Bronchial epithelial cell (primary cell): ENCODE results near the gene TFF2. TPM values are rescaled to one million over a fixed set of nuclear protein-coding genes. Genes with fewer than 3 reads are reported as not detected.

Source experiments
- DNase-seq: peaks from one replicate; pipeline ENCODE4 v3.0.0-alpha.2; 2010; ENCODE audit warnings: low read depth
- FAIRE-seq: peaks from 2 replicates; lab custom pipeline; 2011; peaks lifted over from hg19 to GRCh38; lab: Jason Lieb, UNC
- H3K27me3 ChIP-seq: 2 replicates; pipeline ENCODE4 v1.5.1; 2011; ENCODE audit warnings: low read length; ENCODE audit not compliant: control insufficient read depth, insufficient read depth
- H3K36me3 ChIP-seq: 2 replicates; pipeline ENCODE4 v1.5.1; 2011; ENCODE audit warnings: low read length; ENCODE audit not compliant: control insufficient read depth, insufficient read depth
- H3K4me3 ChIP-seq: 2 replicates; pipeline ENCODE4 v1.5.1; 2011; ENCODE audit warnings: mild to moderate bottlenecking, low read depth, low read length, control low read depth
- CTCF ChIP-seq: IDR thresholded peaks from 2 replicates; pipeline ENCODE4 v1.5.1; 2011; ENCODE audit warnings: mild to moderate bottlenecking, moderate library complexity, low read length, control low read depth, inconsistent platforms; ENCODE audit not compliant: insufficient read depth, severe bottlenecking
- total RNA-seq: library from RNA; depleted of rRNA; stranded (reverse); fragments of >200 nt; gene quantifications from 2 replicates; pipeline ENCODE4 v1.2.1, GENCODE V29; 2014

Gene TFF2
- total RNA-seq, 1 donor from 2014 or later = not detected

GRCh38 chr21:42363312-42363711 lies 12.5 kb upstream of the TFF2 start:
- peak; percentile 40 for FAIRE-seq
- DNase-seq = peak; percentile 8
- Histone ChIP-seq H3K4me3 (no peak overlapping the region), H3K36me3 (no peaks in the 10 kb centered on the region), H3K27me3 (no peaks in the 10 kb centered on the region)
- TF ChIP-seq CTCF = no peak

DNA sequence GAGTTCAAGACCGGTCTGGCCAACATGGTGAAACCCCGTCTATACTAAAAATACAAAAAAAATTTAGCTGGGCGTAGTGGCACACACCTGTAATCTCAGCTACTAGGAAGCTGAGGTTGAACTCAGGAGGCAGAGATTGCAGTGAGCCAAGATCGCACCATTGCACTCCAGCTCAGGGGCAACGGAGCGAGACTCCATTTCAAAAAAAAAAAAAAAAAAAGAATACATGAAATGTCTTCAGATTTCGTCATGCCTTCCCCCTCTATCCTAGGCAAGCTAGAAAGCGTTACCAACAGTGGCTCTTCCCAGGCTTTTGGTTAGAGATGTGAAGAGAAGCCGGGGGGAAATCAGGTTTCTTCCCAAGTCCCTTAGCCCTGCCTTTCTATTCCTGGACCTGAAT lies 11.9 kb upstream of the TFF2 start:
- no peak for FAIRE-seq

GRCh38 chr21:42362198-42362597 lies 11.4 kb upstream of the TFF2 start:
- no peak for DNase-seq
- no peaks in the 10 kb centered on the region for H3K36me3 ChIP-seq
- no peaks in the 10 kb centered on the region for H3K27me3 ChIP-seq
- H3K4me3 ChIP-seq = no peak overlapping the region
- FAIRE-seq = no peak
- TF ChIP-seq CTCF = no peak

More for the DNA sequence above, 11.9 kb upstream of the TFF2 start:
- Histone ChIP-seq H3K4me3 (no peak overlapping the region), H3K36me3 (no peaks in the 10 kb centered on the region), H3K27me3 (no peaks in the 10 kb centered on the region)
- no peak for TF ChIP-seq CTCF
- DNase-seq = no peak

DNA sequence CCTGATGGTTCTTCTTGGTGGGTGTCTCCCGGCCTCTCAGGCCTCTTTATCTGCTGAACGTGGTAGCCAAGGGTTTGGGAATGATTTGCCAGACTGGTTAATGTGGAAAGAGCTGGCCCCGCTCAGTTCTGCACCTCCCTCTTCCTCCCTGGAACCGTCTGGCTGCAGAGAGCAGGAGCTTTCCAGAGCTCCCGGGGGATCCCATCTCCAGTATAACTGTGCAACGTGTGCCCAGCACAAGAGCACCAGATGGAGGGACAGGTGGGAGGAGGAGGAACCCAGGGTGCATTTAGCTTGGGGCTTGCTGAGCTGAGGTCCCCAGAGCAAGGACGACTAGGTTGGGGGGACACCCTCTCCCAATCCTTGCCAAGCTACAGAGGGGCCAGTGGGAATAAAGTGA lies 10.5 kb upstream of the TFF2 start:
- Histone ChIP-seq H3K4me3 (no peak overlapping the region), H3K36me3 (no peaks in the 10 kb centered on the region), H3K27me3 (no peaks in the 10 kb centered on the region)
- FAIRE-seq (no peak), DNase-seq (no peak)
- TF ChIP-seq CTCF = no peak

DNA sequence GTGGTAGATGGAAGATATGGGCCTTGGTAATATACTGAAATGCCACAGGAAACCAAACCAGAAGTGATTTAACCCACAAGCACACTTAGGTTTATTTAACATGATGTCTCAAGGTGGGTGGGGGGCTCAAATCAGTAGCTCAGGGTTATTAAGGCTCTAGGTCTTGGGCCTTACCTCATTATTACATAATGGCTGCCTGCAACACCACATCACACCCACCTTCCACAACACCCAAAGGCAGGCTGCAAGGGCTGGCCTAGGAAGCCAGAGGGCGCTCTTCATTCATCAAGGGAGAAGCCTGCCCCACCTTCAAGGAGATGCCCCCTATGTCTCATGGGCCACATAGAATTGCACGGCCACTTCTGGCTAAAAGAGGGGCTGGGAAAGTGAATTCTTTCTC lies 9.5 kb upstream of the TFF2 start:
- no peak for TF ChIP-seq CTCF
- H3K36me3 ChIP-seq = no peaks in the 10 kb centered on the region
- no peak for FAIRE-seq
- DNase-seq = no peak
- no peaks in the 10 kb centered on the region for H3K27me3 ChIP-seq
- no peak overlapping the region for H3K4me3 ChIP-seq

DNA sequence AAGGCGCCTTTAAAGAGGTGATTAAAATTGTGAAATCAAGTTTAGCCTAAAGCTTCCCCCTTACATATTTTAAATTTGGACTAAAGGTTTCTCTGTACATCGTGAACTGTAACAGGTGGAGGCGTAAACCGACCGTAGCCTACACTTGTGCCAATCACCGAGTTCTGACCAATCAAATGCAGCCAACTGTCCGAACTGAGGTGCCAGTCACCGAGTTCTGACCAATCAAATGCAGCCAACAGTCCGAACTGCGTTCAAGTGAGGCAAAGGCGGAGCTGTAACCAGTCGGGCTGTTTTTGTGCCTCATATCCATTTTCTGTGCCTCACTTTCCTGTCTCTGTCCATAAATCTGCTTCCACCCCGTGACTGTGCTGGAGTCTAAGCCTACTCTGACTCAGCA lies 8.1 kb upstream of the TFF2 start:
- H3K36me3 ChIP-seq = no peaks in the 10 kb centered on the region
- FAIRE-seq (no peak), DNase-seq (no peak)
- TF ChIP-seq CTCF = no peak
- H3K4me3 ChIP-seq = no peak overlapping the region
- peaks cover 1% of the 10 kb centered on the region for H3K27me3 ChIP-seq
